ENCODE results near the gene NTSR1.
A peak's percentile ranks its signal among the peaks of the same experiment; 100 is the strongest.

The NTSR1 gene

GRCh38 chr20:62665826-62666735 lies 42.6 kb upstream of the NTSR1 start:
- no peak for DNase-seq
- no peaks in the 10 kb centered on the region for H3K27me3 ChIP-seq (replicated peaks)
- H3K27ac ChIP-seq, result no peak overlapping the region
- no peaks in the 10 kb centered on the region for H3K36me3 ChIP-seq (replicated peaks)
- TF ChIP-seq CTCF (IDR thresholded peaks at IDR 0.05; ENCODE audit: low read depth, low read length, missing control alignments), result no peak
- in situ Hi-C loops (cut with HindIII; ENCODE audit: low pct_ligation_motif_present, low sequenced_read_pairs), result no loop called here
- no peak overlapping the region for H3K4me3 ChIP-seq (ENCODE audit: low read depth, low read length)

DNA sequence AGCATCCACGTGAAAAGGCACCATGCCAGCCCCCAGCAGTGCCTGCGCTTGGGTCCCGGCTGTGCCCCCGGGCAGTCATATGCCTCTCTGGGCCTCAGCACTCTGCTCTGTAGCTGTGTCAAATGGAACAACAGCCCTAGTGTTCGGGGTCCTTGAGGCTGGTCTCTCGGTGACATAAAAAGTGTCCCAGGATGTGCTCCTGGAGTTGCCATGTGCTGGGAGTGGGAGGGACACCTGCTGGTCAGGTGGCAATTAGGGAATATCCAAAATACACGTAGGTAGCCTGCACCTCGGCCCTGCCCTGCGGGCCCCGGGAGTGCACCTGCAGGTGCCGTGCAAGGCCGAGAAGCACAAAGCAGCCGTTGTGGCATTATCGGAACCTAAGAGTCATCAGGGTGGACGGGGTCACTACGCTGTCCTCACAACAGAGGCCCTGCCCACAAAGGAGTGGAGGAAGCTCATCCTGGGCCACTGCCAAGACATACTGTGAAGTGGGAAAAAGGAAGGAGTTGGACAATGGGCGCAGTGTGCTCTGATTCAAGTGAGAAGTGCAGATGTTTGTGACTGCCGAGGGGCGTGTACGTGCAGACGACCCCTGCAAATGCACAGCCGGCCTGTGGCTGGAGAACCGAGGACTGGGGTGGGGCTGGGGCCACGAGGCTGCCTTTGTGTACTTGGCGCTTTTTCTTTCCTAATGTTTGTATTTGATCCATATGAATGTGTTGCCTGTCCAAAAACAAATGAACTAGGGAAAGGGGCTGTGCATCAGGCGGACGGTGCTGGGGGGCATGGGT lies 41.7 kb upstream of the NTSR1 start:
- DNase-seq, result no peak
- no peak overlapping the region for H3K27ac ChIP-seq
- H3K36me3 ChIP-seq (replicated peaks), result no peaks in the 10 kb centered on the region
- no peak for TF ChIP-seq CTCF (IDR thresholded peaks at IDR 0.05; ENCODE audit: low read depth, low read length, missing control alignments)
- no peak overlapping the region for H3K4me3 ChIP-seq (ENCODE audit: low read depth, low read length)
- in situ Hi-C loops (cut with HindIII; ENCODE audit: low pct_ligation_motif_present, low sequenced_read_pairs), result no loop called here
- no peaks in the 10 kb centered on the region for H3K27me3 ChIP-seq (replicated peaks)

DNA sequence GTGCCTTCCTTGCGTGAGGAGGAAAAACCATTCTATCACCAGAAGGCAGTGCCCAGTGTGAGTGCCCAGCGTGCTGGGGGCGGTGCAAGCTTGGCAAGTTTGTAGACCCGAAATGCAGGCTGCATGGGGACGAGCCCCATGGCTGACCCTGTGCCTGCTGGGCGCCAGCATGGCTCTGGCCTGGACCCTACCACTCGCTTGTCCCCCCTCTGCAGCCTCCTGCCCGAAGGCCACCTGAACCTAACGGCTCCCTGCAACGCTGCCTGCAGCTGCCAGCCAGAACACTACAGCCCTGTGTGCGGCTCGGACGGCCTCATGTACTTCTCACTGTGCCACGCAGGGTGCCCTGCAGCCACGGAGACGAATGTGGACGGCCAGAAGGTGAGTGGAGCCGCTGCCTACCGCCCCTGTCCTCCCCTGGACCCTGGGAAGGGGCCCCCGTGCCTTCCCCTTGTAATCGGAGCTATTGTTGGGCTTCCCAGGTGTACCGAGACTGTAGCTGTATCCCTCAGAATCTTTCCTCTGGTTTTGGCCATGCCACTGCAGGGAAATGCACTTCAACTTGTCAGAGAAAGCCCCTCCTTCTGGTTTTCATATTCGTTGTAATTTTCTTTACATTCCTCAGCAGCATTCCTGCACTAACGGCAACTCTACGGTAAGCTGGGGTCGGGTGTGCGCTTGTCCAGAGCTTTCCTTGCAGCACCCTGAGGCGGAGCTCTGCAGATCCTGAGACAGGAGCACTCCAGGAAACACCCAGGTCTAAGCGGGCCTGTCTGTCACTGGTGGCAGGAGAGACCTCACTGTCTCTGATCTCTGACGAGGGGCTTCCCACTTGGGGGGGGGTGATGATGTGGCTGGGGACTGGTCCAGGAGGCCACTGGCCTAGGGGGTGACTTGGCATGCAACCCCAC lies 40.9 kb upstream of the NTSR1 start:
- TF ChIP-seq CTCF (IDR thresholded peaks at IDR 0.05; ENCODE audit: low read depth, low read length, missing control alignments), result no peak
- Histone ChIP-seq H3K36me3 (replicated peaks) (no peaks in the 10 kb centered on the region), H3K27me3 (replicated peaks) (no peaks in the 10 kb centered on the region), H3K27ac (no peak overlapping the region), H3K4me3 (ENCODE audit: low read depth, low read length) (no peak overlapping the region)
- DNase-seq, result no peak
- in situ Hi-C loops (cut with HindIII; ENCODE audit: low pct_ligation_motif_present, low sequenced_read_pairs), result no loop called here

DNA sequence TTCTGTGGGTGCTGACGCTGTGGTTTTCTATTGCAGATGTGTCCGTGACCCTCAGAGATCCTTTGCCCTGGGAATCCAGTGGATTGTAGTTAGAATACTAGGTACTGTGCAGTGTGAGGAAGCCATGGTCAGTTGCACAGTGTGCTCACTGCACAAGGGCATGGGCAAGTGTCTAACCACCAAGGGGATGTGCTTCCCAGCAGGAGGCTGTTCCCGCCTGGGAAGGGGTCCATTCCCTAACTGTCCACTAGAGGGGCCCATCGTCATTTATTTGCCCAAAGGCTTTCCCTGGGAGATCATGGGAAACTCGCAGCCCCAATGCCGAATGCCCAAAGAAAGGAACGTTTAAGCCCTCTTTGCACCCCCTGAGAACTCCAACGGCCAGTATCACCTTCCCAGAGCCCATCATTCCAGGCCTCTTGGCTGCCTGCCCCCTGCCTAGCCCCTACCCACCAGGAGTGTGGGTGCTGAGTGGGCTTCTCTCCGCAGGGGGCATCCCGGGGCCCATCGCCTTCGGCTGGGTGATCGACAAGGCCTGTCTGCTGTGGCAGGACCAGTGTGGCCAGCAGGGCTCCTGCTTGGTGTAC lies 40.1 kb upstream of the NTSR1 start:
- Histone ChIP-seq H3K36me3 (replicated peaks) (no peaks in the 10 kb centered on the region), H3K4me3 (ENCODE audit: low read depth, low read length) (no peak overlapping the region), H3K27me3 (replicated peaks) (no peaks in the 10 kb centered on the region), H3K27ac (no peak overlapping the region)
- peak; percentile 91 for TF ChIP-seq CTCF (IDR thresholded peaks at IDR 0.05; ENCODE audit: low read depth, low read length, missing control alignments)
- DNase-seq, result peak; percentile 68
- in situ Hi-C loops (cut with HindIII; ENCODE audit: low pct_ligation_motif_present, low sequenced_read_pairs), result no loop called here

GRCh38 chr20:62669249-62669648 lies 39.4 kb upstream of the NTSR1 start:
- Histone ChIP-seq H3K27ac (no peak overlapping the region), H3K36me3 (replicated peaks) (no peaks in the 10 kb centered on the region), H3K27me3 (replicated peaks) (no peaks in the 10 kb centered on the region), H3K4me3 (ENCODE audit: low read depth, low read length) (no peak overlapping the region)
- no peak for DNase-seq
- in situ Hi-C loops (cut with HindIII; ENCODE audit: low pct_ligation_motif_present, low sequenced_read_pairs), result no loop called here
- no peak for TF ChIP-seq CTCF (IDR thresholded peaks at IDR 0.05; ENCODE audit: low read depth, low read length, missing control alignments)
